Small intestine (tissue), 7 donors: ENCODE results near the gene PARK7. TPM values are rescaled to one million over a fixed set of nuclear protein-coding genes. Genes with fewer than 3 reads are reported as not detected.

Source experiments
- DNase-seq, 2 donors: peaks; one replicate each; pipeline versions ENCODE4 v3.0.0 to v3.0.0-alpha.2; 2013
- FAIRE-seq: peaks from 2 replicates; lab custom pipeline; 2012; peaks lifted over from hg19 to GRCh38; lab: Jason Lieb, UNC
- H3K27ac ChIP-seq, 3 donors: one replicate each; pipeline ENCODE4 v1.5.1; 2013; ENCODE audit warnings: low read length in 2 of 3, mild to moderate bottlenecking in 2 of 3, control low read depth in 1 of 3, inconsistent platforms in 1 of 3, low read depth in 1 of 3, moderate library complexity in 1 of 3
- H3K27me3 ChIP-seq, 3 donors: one replicate each; pipeline ENCODE4 v1.6.1; 2013; ENCODE audit warnings: low read length in 3 of 3, inconsistent platforms in 1 of 3; ENCODE audit not compliant: control insufficient read depth in 3 of 3, insufficient read depth in 3 of 3
- H3K36me3 ChIP-seq, 3 donors: one replicate each; pipeline ENCODE4 v1.6.1; 2013; ENCODE audit warnings: low read length in 3 of 3, inconsistent platforms in 1 of 3, low read depth in 1 of 3, mild to moderate bottlenecking in 1 of 3, moderate library complexity in 1 of 3; ENCODE audit not compliant: control insufficient read depth in 3 of 3, insufficient read depth in 2 of 3
- H3K4me1 ChIP-seq, 3 donors: one replicate each; pipeline ENCODE4 v1.6.1; 2013; ENCODE audit warnings: low read length in 2 of 3, inconsistent platforms in 1 of 3, low read depth in 1 of 3, mild to moderate bottlenecking in 1 of 3, moderate library complexity in 1 of 3; ENCODE audit not compliant: control insufficient read depth in 3 of 3, insufficient read depth in 2 of 3
- H3K4me3 ChIP-seq, 3 donors: one replicate each; pipeline ENCODE4 v1.5.1; 2013; ENCODE audit warnings: low read length in 3 of 3, control low read depth in 1 of 3, inconsistent platforms in 1 of 3, low read depth in 1 of 3, mild to moderate bottlenecking in 1 of 3, moderate library complexity in 1 of 3
- H3K9me3 ChIP-seq, 2 donors: one replicate each; pipeline ENCODE4 v1.6.1; 2013; ENCODE audit warnings: low read depth in 1 of 2, low read length in 1 of 2; ENCODE audit not compliant: control insufficient read depth in 2 of 2, insufficient read depth in 1 of 2
- WGBS, 3 donors: extraction: QIAGEN DNeasy Blood & Tissue Kit; methylation state at CpG; one replicate each; pipeline ENCODE4 v1.1.7; 2013; 5-methylcytosine and 5-hydroxymethylcytosine counted together
- polyA plus RNA-seq, 4 donors: library from polyadenylated mRNA; stranded (reverse) in 3 of 4; unstranded in 1 of 4; fragments of 200-250 nt in 3 of 4; fragments of 120-200 nt in 1 of 4; gene quantifications; one replicate each; pipeline versions ENCODE4 v1.2.1 to v1.2.3, GENCODE V29; 2013
- donor health status: healthy with polysubstance abuse.
- donor health status: control.
- donor health status: control.
- donor health status: Bipolar disorder and iron deficiency.
- donor health status: healthy.

PARK7 gene
- polyA plus RNA-seq, 4 donors = 199 to 297 (median 222) TPM

DNA sequence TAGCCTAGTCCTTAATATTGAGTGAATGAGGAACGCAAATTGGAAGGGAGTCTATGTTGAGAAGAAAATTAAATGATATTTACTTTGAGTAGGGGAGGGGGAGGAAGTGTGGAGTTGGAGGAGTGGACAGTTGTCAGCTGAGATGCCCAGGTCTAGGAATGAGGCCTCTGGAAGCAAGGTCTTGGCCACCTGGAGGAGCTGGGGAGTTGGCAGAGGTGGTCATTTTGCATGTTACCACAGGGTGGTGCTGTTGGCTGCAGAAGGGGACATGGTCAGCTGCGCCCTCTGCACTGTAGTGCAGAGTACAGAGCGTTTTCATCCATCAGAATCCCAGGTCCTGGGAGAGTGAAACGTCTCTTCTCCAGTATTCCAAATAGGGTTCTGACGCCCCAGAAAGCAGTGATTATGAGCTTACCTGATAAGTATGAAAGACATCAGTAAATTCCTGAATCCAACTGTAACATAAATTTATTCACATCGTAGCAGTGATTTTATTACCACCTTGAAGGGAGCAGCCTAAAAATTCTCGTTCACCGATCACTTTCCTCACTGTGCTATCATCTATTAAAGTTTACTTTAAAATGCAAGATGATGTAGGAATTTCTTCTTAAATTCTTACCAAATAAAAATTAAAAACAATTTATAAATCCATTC, 13.8 kb downstream of the PARK7 start:
- FAIRE-seq (no peak), DNase-seq (peak; percentile 84 to 87)
- no peaks in the 10 kb centered on the region for H3K27me3 ChIP-seq
- no peak overlapping the region for H3K4me3 ChIP-seq
- peaks cover 12 to 64% (median 20%) of the 10 kb centered on the region in 3 donors for H3K36me3 ChIP-seq
- no peaks in the 10 kb centered on the region for H3K9me3 ChIP-seq
- WGBS, 3 donors = 54 to 66% (median 65%) methylated on average over 8 of the region's 8 CpGs
- H3K4me1 ChIP-seq = no peaks in the 10 kb centered on the region
- no peak overlapping the region for H3K27ac ChIP-seq

DNA sequence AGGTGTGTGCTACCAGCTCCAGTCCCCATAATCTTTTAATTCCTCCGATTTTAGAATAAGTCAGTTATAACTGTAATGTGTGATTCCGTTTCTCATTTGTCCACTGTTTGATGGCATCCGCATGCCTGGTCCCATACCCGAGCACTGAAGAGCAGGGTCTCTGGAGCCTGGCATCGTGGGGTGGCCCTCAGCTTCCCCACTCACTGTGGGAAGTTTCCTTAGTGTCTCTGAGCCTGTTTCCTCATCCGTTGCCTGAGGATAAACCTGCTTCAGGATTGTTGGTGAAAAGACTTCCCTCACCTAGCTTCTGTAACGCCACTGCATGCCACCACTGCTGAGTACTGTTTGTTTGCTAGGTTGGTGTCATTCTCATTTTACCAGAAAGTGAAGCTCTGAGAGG, 19.5 kb downstream of the PARK7 start:
- 87 to 90% (median 88%) methylated on average over 7 of the region's 7 CpGs for WGBS, 3 donors
- DNase-seq = no peak
- Histone ChIP-seq H3K27me3 (no peaks in the 10 kb centered on the region), H3K4me3 (no peak overlapping the region), H3K36me3 (peaks cover 12 to 72% (median 16%) of the 10 kb centered on the region in 3 donors), H3K4me1 (peaks cover 0 to 2% (median 0%) of the 10 kb centered on the region in 3 donors), H3K9me3 (no peaks in the 10 kb centered on the region), H3K27ac (no peak overlapping the region)
- no peak for FAIRE-seq

DNA sequence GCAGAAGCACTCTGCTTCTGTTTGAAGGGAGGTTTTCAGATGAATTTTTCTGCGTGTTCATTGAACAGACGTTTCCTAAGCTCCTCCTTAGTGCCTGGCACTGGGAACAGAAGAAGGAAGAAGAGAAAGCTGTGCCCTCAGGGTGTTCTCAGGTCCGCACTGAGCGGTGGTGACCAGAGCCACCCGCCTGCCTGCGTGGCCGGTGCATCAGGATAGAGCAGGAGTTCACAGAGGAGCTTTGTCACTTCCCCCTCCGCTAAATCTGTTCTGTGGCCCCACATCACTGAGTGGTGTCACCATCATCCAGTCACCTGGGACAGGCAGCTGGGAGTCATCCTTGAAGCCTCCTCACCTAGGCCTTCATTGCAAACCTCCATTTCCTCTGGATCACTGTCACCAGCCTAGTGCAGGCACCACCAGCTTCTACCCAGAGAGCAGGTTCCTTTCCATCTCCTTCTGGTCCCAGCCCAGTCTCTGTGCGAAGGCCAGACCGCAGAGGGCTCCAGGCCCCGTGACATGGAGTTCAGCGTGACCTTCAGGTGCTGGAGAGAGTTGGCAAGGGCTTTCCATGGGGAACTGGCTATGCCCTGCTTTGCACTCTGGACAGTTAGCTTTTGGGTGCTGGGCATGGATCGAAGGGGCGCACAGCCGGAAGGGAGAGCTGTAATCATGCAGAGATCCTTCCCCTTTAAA, 21.7 kb downstream of the PARK7 start:
- FAIRE-seq = no peak
- WGBS, 3 donors = 93 to 98% (median 95%) methylated on average over 15 of the region's 15 CpGs
- H3K36me3 ChIP-seq = peaks cover 12 to 76% (median 21%) of the 10 kb centered on the region in 3 donors

DNA sequence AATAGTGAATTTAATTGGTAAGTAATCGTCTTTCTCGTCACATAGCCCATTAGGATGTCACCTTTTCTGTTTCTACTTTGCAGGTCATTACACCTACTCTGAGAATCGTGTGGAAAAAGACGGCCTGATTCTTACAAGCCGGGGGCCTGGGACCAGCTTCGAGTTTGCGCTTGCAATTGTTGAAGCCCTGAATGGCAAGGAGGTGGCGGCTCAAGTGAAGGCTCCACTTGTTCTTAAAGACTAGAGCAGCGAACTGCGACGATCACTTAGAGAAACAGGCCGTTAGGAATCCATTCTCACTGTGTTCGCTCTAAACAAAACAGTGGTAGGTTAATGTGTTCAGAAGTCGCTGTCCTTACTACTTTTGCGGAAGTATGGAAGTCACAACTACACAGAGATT, 23.3 kb downstream of the PARK7 start:
- no peak overlapping the region for H3K4me3 ChIP-seq
- no peaks in the 10 kb centered on the region for H3K9me3 ChIP-seq
- FAIRE-seq (no peak), DNase-seq (no peak)
- 93 to 96% (median 95%) methylated on average over 15 of the region's 15 CpGs for WGBS, 3 donors
- peaks cover 7 to 64% (median 19%) of the 10 kb centered on the region in 3 donors for H3K36me3 ChIP-seq
- no peak overlapping the region for H3K27ac ChIP-seq
- peaks cover 0 to 2% (median 0%) of the 10 kb centered on the region in 3 donors for H3K4me1 ChIP-seq
- no peaks in the 10 kb centered on the region for H3K27me3 ChIP-seq

More for the DNA sequence above, 21.7 kb downstream of the PARK7 start:
- no peak for DNase-seq
- no peak overlapping the region for H3K27ac ChIP-seq
- H3K4me1 ChIP-seq = peaks cover 0 to 2% (median 0%) of the 10 kb centered on the region in 3 donors
- no peaks in the 10 kb centered on the region for H3K9me3 ChIP-seq
- no peak overlapping the region for H3K4me3 ChIP-seq
- H3K27me3 ChIP-seq = no peaks in the 10 kb centered on the region

DNA sequence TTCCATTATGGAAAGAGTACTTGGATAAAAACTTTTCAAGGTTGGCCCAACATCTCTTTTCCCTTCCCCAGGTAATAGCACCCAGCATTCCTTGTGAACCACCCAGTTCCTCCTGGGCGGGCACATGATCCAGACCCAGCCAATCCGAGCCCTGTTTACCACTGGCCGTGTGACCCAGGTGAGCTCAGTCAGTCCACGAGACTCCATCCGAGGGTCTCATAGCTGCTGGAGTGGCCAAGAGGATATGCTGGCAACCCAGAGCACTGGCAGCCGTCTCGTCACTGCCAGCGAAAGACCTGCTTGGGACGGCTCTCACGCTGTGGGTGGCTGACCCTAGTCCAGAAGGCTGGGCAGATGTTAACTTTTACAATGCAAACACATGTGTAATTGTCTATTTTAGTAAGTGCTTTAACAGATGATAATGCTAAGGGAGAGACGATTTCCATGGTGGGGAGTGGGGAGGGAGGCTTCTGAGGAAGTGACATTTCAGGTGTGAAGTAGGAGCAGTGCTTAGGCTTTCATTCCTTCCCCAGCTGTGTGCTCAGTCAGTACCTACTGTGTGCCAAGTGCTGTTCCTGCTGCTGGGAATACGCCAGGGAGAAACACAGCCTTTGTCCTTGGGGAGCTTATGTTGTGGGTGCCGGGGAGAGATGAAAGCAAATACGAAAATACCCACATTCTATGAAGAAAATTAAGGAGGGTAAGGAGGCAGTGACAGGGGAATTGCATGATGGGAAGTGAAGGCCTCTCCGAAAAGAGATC, 24.5 kb downstream of the PARK7 start:
- H3K4me1 ChIP-seq = peaks cover 0 to 2% (median 0%) of the 10 kb centered on the region in 3 donors
- FAIRE-seq (no peak), DNase-seq (no peak)
- 87 to 92% (median 91%) methylated on average over 15 of the region's 15 CpGs for WGBS, 3 donors
- H3K4me3 ChIP-seq = no peak overlapping the region
- no peaks in the 10 kb centered on the region for H3K27me3 ChIP-seq
- H3K9me3 ChIP-seq = no peaks in the 10 kb centered on the region
- H3K36me3 ChIP-seq = peaks cover 7 to 55% (median 19%) of the 10 kb centered on the region in 3 donors
- no peak overlapping the region for H3K27ac ChIP-seq

DNA sequence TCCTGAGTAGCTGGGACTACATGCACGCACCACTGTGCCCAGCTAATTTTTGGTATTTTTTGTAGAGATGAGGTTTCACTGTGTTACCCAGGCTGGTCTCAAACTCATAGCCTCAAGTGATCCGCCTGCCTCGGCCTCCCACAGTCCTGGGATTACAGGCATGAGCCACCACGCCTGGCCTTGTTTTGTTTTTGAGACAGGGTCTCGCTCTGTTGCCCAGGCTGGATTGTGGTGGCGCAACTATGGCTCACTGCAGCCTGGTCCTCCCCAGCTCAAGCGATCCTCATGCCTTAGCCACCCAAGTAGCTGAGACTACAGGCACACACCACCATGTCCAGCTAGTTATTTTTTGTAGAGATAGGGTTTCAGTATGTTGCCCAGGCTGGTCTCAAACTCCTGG, 26.0 kb downstream of the PARK7 start:
- no peak for DNase-seq
- no peaks in the 10 kb centered on the region for H3K9me3 ChIP-seq
- no peaks in the 10 kb centered on the region for H3K27me3 ChIP-seq
- H3K4me3 ChIP-seq = no peak overlapping the region
- WGBS, 3 donors = 90 to 100% (median 97%) methylated on average over 7 of the region's 7 CpGs
- H3K36me3 ChIP-seq = peaks cover 7 to 51% (median 19%) of the 10 kb centered on the region in 3 donors
- peaks cover 0 to under 1% (median 0%) of the 10 kb centered on the region in 3 donors for H3K4me1 ChIP-seq
- H3K27ac ChIP-seq = no peak overlapping the region
- FAIRE-seq = no peak

DNA sequence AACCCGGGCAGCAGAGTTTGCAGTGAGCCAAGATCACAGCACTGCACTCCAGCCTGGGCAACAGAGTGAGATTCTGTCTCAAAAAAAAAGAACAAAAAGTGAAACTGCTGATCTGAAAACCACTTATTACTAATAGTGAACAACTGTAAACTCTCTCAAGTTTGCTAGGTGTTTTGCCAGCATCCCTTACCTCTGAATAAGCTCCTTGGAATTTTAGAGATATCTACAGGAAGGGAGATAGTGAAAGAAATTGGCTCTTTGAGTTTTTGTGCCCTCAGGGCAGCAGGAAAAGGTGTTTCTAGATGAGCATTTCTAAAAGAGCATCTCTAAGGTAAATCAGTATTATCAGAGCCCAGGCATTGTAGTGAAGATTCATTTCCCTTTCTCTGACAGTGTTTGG, 27.1 kb downstream of the PARK7 start:
- H3K27me3 ChIP-seq = no peaks in the 10 kb centered on the region
- WGBS, 3 donors = 55 to 91% (median 75%) methylated on average over 1 of the region's 1 CpG

DNA sequence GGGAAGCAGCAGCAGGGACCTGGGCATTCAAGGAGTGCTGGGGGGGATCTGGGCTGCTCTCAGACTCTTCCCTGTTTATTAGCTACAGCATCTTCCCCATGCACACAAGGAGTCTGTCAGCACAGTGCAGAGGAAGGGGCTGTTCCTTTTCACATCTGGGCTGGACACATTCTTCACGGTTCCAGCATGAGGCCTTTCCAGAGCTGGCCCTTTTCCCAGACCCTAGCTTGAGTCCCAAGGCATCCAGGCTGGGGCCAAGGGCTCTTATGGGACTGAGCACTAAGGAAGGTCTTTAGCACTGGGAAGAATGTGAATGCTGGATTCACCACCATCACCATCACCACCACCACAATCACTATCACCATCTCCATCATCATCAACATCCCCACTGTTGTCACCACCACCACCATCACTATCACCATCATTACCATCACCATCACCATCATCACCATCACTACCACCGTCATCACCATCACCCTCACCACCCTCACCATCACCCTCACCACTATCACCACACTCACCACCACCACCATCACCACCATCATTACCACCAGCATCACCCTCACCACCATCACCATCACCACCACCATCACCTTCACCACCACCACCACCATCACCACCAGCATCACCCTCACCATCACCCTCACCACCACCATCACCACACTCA, 28.4 kb downstream of the PARK7 start:
- 77 to 80% (median 80%) methylated on average over 2 of the region's 2 CpGs for WGBS, 3 donors
- peaks cover 5 to 33% (median 15%) of the 10 kb centered on the region in 3 donors for H3K36me3 ChIP-seq
- H3K27me3 ChIP-seq = no peaks in the 10 kb centered on the region
- H3K4me3 ChIP-seq = no peak overlapping the region
- no peak for FAIRE-seq
- H3K9me3 ChIP-seq = no peaks in the 10 kb centered on the region
- no peak overlapping the region for H3K27ac ChIP-seq
- no peaks in the 10 kb centered on the region for H3K4me1 ChIP-seq
- no peak for DNase-seq

More for the DNA sequence above, 27.1 kb downstream of the PARK7 start:
- H3K36me3 ChIP-seq = peaks cover 7 to 45% (median 19%) of the 10 kb centered on the region in 3 donors
- no peak for FAIRE-seq
- no peak overlapping the region for H3K27ac ChIP-seq
- H3K9me3 ChIP-seq = no peaks in the 10 kb centered on the region
- no peak overlapping the region for H3K4me3 ChIP-seq
- no peaks in the 10 kb centered on the region for H3K4me1 ChIP-seq
- no peak for DNase-seq
